ENCODE measurements around the gene TTC14.
A peak's percentile ranks its signal among the peaks of the same experiment; 100 is the strongest.
"Not testable (repeated sequence)": the region's sequence is repeated elsewhere in the genome, so short reads cannot be mapped to it uniquely, and the experiment has no call there.

TTC14 gene

GRCh38 chr3:180601688-180602666 is at the start of gene TTC14:
Gene TTC14 (plus strand): TSS chr3:180602163. CDS start chr3:180602262, 99 bp downstream.
- peak; percentile 95 for DNase-seq

GRCh38 chr3:180563406-180563805 is 38.6 kb upstream of the TTC14 start:
- no peak for DNase-seq

GRCh38 chr3:180564676-180565075 is 37.3 kb upstream of the TTC14 start:
- no peak for DNase-seq

- no peak for DNase-seq
Observed at GRCh38 chr3:180570238-180570637, 31.7 kb upstream of the TTC14 start.

GRCh38 chr3:180571831-180572598 is 29.9 kb upstream of the TTC14 start:
- DNase-seq = no peak

- no peak for DNase-seq
Observed at GRCh38 chr3:180575571-180575970, 26.4 kb upstream of the TTC14 start.

GRCh38 chr3:180580934-180581333 is 21.0 kb upstream of the TTC14 start:
- DNase-seq = no peak

GRCh38 chr3:180590396-180590795 is 11.6 kb upstream of the TTC14 start:
- no peak for DNase-seq

GRCh38 chr3:180593631-180594030 is 8.3 kb upstream of the TTC14 start:
- DNase-seq = not testable (repeated sequence)

- peak; percentile 35 for DNase-seq
Observed at GRCh38 chr3:180594631-180595558, 7.1 kb upstream of the TTC14 start.

GRCh38 chr3:180595559-180595935 is 6.4 kb upstream of the TTC14 start:
- no peak for DNase-seq

- no peak for DNase-seq
Observed at GRCh38 chr3:180600473-180600872, 1.5 kb upstream of the TTC14 start.

GRCh38 chr3:180611006-180611405 is 9.0 kb downstream of the TTC14 start:
- DNase-seq = no peak

GRCh38 chr3:180612364-180612763 is 10.4 kb downstream of the TTC14 start:
- no peak for DNase-seq

- DNase-seq = no peak
Observed at GRCh38 chr3:180615954-180616353, 14.0 kb downstream of the TTC14 start.

- no peak for DNase-seq
Observed at GRCh38 chr3:180617049-180617448, 15.1 kb downstream of the TTC14 start.

- not testable (repeated sequence) for DNase-seq
Observed at GRCh38 chr3:180618563-180618962, 16.6 kb downstream of the TTC14 start.

- DNase-seq = no peak
Observed at GRCh38 chr3:180619723-180620122, 17.8 kb downstream of the TTC14 start.

GRCh38 chr3:180624714-180625113 is 22.8 kb downstream of the TTC14 start:
- no peak for DNase-seq

- DNase-seq = no peak
Observed at GRCh38 chr3:180626844-180627243, 24.9 kb downstream of the TTC14 start.

GRCh38 chr3:180630371-180630770 is 28.4 kb downstream of the TTC14 start:
- no peak for DNase-seq

GRCh38 chr3:180631317-180631716 is 29.4 kb downstream of the TTC14 start:
- DNase-seq = no peak

- no peak for DNase-seq
Observed at GRCh38 chr3:180633722-180634121, 31.8 kb downstream of the TTC14 start.
